Thyroid gland (tissue), 4 donors: ENCODE data around the gene ZNF536.

ENCODE experiments used
- CTCF ChIP-seq, 6 experiments: fragments of 200-600 bp in 3 of 6; fragments of 450-650 bp in 3 of 6; sonication (generic) in 3 of 6; IDR thresholded peaks; one replicate each; pipeline ENCODE4 v1.5.1; 2016 to 2019; ENCODE audit warnings: antibody characterized with exemption in 6 of 6, mild to moderate bottlenecking in 2 of 6, inconsistent platforms in 1 of 6, moderate library complexity in 1 of 6
- POLR2A ChIP-seq, 2 donors: fragments of 450-650 bp; IDR thresholded peaks; one replicate each; pipeline ENCODE4 v1.6.1; 2017; ENCODE audit warnings: antibody characterized with exemption in 2 of 2, mild to moderate bottlenecking in 2 of 2, moderate library complexity in 1 of 2

DNA sequence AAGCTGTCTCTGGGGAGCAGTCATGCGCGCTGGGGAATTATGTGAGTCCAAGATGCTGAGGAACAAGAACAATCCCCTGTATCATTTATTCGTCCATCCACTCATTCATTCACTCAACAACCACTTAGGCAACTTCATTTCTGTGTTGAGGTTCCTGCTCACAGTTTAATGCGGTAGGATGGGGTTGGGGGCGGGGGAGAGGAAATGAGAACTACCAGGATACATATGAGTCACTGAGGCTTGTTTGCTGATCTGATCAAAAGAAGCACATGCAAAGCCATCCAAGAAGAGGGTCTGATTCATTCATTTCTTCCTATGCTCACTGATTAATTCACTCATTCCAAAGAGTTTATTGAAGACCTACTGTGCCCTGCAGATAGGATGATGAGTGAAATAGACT, 20.9 kb downstream of the ZNF536 start:
- TF ChIP-seq CTCF (IDR thresholded peaks at IDR 0.05), result no peak
- no peak for TF ChIP-seq POLR2A (IDR thresholded peaks at IDR 0.05)
